ENCODE measurements around the gene ADAMTS4. TPM values are rescaled to one million over a fixed set of nuclear protein-coding genes. Genes with fewer than 3 reads are reported as not detected.
A peak's percentile ranks its signal among the peaks of the same experiment; 100 is the strongest.

Gene ADAMTS4
- total RNA-seq, 1 donor from 2014 or later, result 0.41 TPM

- DNase-seq (ENCODE audit: low spot score in 2 of 2) (no peak), FAIRE-seq (no peak)
Measured at GRCh38 chr1:161198194-161198896, 509 bp downstream of the ADAMTS4 start.

DNA sequence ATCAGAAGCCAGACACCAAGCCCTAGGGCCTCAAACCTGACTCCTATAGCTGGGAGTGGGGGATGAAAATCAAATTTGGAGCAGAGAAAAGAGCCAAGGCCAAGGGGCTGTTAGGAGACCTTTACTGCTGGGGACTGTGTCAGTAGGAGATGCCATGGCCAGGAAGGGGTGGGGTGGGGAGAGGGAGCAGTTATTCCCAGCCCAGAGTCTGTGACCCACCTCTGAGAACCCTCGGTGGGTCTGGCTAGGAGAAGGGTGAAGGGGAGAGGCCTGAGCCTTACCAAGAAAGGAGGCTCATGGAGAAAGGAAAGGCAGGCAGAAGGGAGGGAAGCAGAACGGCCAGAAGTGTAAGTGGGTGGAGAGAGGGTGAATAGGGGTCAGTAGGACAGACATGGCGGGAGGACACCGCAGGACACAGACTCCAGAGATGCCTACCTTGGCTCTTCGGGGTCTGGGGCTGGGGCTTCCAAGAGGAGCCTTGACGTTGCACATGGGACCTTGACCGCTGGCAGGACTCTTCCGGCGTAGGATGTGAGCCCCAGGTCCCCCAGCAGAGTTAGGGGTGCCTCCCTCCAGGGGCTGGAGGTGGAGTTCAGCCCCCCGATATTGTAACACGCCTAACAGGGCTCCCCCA, 1.2 kb downstream of the ADAMTS4 start:
- FAIRE-seq, result no peak

GRCh38 chr1:161196521-161197451, 2.1 kb downstream of the ADAMTS4 start:
- DNase-seq (ENCODE audit: low spot score in 2 of 2), result no peak
- no peak for FAIRE-seq

More for the DNA sequence above, 1.2 kb downstream of the ADAMTS4 start:
- DNase-seq (ENCODE audit: low spot score in 2 of 2), result no peak

DNA sequence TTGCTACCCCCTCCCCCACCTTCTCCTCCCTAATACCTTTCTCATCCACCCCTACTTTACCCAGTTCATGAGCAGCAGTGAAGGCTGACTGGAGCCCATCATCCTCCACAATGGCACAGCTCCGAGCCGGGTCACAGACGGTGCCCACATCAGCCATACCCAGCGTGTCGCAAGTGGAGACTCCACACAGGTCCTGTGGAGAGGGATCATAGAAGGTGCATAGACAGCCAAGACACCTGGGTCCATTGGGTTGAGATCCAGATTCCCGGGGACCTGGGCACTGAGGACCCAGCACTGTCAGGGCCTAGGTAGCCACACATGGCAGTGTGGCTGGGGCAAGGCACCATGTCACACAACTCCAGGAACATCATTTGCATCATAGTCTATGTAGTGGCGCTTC, 2.7 kb downstream of the ADAMTS4 start:
- no peak for FAIRE-seq
- no peak for DNase-seq (ENCODE audit: low spot score in 2 of 2)

GRCh38 chr1:161195171-161195570, 3.7 kb downstream of the ADAMTS4 start:
- no peak for FAIRE-seq

GRCh38 chr1:161193561-161194235, 5.2 kb downstream of the ADAMTS4 start:
- DNase-seq (ENCODE audit: low spot score in 2 of 2) (peak; percentile 62 to 63), FAIRE-seq (no peak)

More at GRCh38 chr1:161195171-161195570, 3.7 kb downstream of the ADAMTS4 start:
- DNase-seq (ENCODE audit: low spot score in 2 of 2), result no peak

GRCh38 chr1:161192476-161193465, 6.1 kb downstream of the ADAMTS4 start:
- DNase-seq (ENCODE audit: low spot score in 2 of 2) (peak; percentile 58 to 78), FAIRE-seq (no peak)

- no peak for FAIRE-seq
Measured at GRCh38 chr1:161191971-161192370, 6.9 kb downstream of the ADAMTS4 start.

GRCh38 chr1:161190962-161191521, 7.8 kb downstream of the ADAMTS4 start:
- FAIRE-seq (no peak), DNase-seq (ENCODE audit: low spot score in 2 of 2) (no peak)

More at GRCh38 chr1:161191971-161192370, 6.9 kb downstream of the ADAMTS4 start:
- no peak for DNase-seq (ENCODE audit: low spot score in 2 of 2)

DNA sequence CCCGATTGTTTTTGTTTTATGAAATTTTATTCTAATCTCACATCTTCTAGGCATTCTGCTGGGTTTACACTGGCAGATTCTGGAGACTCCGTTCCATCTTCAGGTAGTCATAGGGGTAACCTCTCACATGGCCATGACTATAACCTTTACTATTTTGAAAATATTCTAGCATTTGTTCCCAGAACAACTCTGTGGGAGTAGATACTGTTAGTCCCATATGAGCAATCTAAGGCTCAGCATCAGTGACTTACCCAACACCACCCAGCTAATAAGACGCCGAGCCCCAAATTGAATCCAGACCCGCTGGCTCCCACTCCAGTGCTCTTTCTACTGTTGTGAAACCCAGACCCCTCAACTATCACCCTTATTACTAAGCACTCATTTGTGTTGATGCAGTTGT, 9.8 kb downstream of the ADAMTS4 start:
- no peak for FAIRE-seq

DNA sequence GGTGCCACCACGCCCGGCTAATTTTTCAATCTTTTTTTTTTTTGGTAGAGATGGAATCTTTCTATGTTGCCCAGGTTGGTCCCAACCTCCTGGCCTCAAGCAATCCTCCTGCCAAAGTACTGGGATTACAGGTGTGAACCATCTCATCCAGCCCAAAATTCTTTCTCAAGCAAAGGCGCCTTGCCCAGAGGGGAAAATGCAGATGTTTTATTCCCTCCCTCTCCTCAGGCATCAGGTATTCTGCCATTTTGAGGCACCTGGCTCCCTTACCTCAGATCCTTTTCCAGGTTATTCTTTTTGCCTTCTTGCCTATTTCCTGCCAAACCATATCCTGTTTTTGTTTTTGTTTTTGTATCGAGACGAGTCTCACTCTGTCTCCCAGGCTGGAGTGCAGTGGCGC, 10.5 kb downstream of the ADAMTS4 start:
- no peak for FAIRE-seq

More for the DNA sequence above, 9.8 kb downstream of the ADAMTS4 start:
- DNase-seq (ENCODE audit: low spot score in 2 of 2), result no peak

DNA sequence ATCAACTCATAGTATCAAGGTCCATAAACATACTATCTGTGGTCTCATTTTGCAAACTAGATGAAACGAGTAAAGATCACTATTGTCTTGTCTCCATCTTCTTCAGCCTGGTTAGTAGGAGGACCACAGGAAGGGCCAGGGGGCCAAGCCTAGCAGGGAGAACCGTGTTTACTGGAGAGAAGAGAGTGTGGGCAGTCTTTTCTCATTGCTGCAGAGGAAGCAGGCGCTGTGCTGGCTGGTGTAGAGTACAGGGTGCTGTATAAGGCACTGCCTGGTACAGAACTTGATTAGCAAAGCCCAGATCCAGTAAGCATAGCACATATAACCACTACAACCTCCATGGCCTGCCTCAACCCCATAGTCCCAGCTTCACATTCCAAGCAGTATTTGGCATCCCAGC, 11.5 kb downstream of the ADAMTS4 start:
- FAIRE-seq (no peak), DNase-seq (ENCODE audit: low spot score in 2 of 2) (no peak)

More for the DNA sequence above, 10.5 kb downstream of the ADAMTS4 start:
- no peak for DNase-seq (ENCODE audit: low spot score in 2 of 2)

DNA sequence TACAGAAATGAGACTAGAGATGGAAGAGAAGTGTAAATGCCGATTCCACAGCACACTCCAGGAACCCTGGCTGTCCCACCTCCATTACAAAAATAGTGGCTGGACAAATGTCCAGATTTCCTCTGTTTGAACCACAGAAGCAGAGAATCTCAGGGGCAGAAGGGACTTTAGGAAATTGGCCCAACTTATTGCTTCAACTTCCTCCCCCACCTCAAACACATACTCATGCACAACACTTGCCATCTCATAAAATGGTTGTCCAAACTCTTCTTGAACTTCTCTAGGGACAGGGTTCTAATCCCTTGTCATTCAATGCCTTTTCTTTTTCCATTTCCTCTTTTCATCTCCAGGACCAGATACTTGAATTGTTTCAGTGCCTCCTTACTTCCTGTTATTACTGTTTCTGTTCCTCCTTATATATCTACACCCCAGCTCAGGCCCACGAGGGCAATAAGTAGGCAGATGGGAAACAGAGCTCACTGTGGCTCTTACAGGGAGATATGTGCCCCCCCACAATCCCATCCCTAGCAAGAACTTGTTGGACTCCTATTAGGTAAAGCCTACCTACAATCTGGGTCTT, 13.0 kb downstream of the ADAMTS4 start:
- DNase-seq (ENCODE audit: low spot score in 2 of 2) (no peak), FAIRE-seq (no peak)

- DNase-seq (ENCODE audit: low spot score in 2 of 2) (peak in 1 of 2 donors; percentile 59), FAIRE-seq (no peak)
Measured at GRCh38 chr1:161185282-161185682, 13.6 kb downstream of the ADAMTS4 start.

DNA sequence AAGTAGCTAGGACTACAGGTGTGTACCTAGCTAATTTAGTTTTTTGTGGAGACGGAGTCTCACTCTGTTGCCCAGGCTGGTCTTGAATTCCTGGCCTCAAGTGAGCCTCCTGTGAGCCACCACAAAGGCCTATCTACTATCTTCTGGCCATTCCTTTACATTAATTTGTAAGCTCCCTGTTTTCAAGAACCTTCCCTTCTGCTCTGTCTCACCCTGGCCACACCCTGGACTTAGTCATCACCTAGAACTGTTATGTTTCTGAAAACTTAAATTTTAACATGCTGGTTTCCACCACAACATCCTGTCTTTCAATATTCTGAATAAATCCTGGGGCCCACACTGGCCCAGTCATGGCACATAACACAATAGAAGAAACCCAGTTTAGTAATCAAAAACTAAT, 16.6 kb downstream of the ADAMTS4 start:
- DNase-seq (ENCODE audit: low spot score in 2 of 2) (no peak), FAIRE-seq (no peak)

GRCh38 chr1:161180639-161181038, 18.2 kb downstream of the ADAMTS4 start:
- no peak for FAIRE-seq
- no peak for DNase-seq (ENCODE audit: low spot score in 2 of 2)

GRCh38 chr1:161179698-161180097, 19.2 kb downstream of the ADAMTS4 start:
- FAIRE-seq, result no peak

GRCh38 chr1:161177936-161178244, 21.0 kb downstream of the ADAMTS4 start:
- DNase-seq (ENCODE audit: low spot score in 2 of 2) (no peak), FAIRE-seq (no peak)

More at GRCh38 chr1:161179698-161180097, 19.2 kb downstream of the ADAMTS4 start:
- DNase-seq (ENCODE audit: low spot score in 2 of 2), result no peak
